HS-5 (cell line): Measurements from ENCODE around the gene C6.
"Not testable (repeated sequence)": the region's sequence is repeated elsewhere in the genome, so short reads cannot be mapped to it uniquely, and the experiment has no call there.

Experiments used
- DNase-seq: peaks from one replicate; pipeline ENCODE4 v3.0.0-alpha.2; 2012; ENCODE audit warnings: low read depth

C6 gene

DNA sequence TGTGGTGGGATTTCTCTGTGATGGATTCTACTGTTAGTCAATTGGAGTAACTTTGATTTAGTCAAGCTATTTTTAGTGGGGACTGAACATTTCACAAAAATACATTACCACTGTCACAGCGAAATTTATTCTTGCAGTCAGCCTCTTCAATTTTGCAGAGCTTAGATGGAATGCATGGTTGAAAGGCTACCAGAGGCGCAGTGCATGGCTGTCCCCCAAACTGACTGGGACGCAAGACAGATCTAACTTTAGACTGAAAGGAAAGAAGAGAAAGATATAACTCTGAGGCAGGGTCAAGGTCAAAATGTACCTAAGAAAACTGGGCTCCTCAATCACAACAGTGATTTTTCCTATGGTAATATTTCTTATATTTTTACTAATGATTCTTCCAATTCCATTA is 13.7 kb downstream of the C6 start:
- DNase-seq, result no peak

DNA sequence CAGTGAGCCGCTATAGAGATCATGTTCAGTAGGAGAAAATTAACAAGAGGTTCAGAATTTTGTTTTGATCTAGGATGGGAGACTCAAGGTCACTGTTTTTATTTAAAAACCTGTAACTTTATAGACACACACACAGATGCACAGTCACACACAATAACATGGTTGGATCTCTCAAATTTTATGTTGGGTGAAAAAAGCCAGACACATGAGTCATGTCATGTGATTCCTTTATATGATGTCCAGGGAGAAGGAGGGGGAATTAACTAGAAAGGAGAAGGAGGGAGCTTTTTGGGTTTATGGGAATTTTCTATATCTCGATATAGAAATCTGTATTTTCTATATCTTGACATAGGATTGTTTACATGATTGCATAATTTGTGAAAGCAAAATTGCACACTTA is 17.1 kb downstream of the C6 start:
- DNase-seq, result no peak

DNA sequence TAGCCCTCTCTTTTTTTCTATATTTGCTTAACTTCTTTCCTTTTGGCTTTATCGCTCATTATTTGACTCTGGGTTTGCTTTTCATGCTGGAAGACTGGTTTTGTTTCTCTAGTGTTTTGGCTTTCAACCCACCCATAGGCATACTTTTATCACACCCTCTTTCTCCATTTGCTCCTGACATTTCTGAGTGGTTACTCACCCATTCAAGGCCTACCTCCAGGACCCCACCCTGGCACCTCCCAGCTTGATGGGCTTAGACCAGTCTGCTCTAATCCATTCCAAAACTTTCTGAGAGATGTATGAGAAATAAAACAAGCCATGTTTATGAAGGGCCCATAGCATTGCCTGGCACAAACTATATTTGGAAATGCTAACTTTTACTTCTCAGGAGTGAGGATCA is 18.1 kb downstream of the C6 start:
- no peak for DNase-seq

DNA sequence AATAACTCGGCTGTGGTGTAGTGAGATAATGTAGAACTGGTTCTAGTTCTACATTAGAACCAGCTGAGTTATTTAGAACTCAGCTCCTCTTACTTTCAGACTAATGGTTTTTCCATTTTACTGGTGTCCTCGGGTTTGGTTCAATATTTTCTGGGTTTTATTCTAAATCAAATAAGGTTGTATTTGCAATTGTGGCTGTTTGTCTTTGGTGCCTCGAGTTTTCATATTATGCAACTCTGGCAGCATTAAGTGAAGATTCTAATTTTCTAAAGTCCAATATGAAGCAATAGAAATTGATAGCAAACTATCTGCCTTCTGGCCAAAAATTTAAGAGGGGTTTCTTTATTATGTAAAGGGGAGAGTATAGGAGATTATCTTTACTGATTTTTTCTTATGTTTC is 19.0 kb downstream of the C6 start:
- no peak for DNase-seq

DNA sequence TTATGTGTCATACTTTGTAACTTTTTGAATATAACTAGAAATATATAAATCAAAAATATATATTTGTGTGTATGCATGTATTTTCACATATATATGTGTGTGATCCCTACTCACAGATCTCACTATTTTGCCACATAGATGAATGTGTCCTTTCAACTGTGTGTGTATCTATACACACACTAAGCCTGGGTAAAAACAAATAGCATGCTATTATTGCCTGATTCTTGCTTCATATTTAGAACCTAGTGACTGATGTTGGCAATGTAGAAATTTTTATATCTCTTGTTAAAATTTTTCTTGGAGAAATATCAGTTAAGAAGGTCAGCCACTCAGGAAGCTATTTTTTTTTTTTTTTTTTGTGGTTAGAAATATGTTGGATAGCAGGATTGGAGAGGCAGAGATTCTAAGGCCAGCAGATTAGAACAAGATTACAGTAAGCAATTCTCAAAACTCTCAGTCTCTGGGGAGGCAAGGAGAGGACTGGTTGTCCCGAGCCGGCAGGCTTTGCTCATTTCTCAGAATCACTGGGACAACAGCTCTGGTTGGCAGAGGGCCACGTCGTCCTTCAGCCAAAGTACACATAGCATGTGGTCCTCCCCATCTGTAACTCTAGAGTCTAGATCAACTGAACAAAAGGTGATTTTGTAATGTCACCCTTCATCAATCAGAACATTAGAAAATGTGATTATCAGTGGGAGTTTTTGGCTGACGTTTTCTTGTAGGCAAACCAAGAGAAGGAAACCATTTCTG is 19.7 kb downstream of the C6 start:
- DNase-seq, result no peak

DNA sequence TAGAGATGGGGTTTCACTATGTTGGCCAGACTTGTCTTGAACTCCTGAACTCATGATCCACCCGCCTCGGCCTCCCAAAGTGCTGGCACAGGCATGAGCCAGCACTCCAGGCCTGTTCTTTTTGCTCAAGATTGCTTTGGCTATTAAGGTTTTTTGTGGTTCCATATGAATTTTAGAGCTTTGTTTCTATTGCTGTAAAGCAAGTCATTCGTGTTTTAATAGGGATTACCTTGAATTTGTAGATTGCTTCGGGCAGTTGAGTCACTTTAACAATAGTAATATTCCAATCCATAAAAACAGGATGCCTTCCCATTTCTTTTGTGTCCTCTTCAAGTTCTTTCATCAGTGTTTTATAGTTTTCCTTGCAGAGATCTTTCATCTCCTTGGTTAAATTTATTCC is 22.1 kb downstream of the C6 start:
- no peak for DNase-seq

DNA sequence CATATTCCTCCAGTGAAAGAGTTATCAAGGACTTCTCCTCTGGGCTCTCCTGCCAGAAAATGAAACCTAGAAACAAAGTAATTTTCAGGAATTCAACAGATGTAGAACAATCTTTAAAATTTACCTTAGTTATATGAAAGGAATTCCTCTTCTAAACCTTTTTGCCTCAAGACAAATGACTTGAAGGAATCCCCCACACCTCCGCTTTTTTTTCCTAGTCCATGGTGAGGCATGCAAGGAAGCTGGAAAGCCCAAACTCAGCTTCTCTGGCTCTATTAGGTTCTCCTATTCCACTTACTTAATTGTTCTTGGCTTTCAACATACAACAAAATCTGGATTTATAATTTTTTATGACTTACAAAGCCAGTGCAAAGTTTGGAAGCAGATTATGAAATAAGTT is 27.2 kb downstream of the C6 start:
- no peak for DNase-seq

DNA sequence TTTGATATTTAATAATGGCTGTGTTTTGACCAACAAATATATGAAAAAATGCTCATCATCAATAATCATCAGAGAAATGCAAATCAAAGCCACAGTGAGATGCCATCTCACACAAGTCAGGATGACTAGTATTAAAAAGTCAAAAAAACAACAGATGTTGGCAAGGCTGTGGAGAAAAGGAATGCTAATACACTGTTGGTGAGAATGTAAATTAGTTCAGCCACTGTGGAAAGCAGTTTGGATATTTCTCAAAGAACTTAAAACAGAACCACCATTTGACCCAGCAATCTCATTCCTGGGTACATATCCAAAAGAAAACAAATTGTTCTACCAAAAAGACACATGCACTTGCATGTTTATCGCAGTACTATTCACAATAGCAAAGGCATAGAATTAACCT is 30.0 kb downstream of the C6 start:
- not testable (repeated sequence) for DNase-seq

DNA sequence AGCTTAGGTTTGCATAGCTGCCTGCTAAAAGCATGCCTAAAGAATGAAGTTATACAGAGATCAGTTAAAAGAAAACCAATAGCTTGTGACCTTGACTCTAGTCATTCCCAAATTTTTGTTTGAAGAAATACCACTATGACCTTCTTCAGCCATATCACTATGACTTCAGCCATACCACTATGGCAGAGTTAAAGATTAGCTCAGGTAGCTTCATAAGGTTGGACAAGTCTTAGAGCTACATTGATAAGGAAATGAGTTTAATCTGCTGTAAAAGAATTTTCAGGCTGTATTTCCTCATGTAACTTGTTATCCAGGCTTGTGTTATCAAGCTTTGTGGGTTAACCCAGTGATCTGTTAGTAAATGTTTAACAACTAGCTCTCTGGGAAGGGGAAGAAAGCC is 30.7 kb downstream of the C6 start:
- no peak for DNase-seq

DNA sequence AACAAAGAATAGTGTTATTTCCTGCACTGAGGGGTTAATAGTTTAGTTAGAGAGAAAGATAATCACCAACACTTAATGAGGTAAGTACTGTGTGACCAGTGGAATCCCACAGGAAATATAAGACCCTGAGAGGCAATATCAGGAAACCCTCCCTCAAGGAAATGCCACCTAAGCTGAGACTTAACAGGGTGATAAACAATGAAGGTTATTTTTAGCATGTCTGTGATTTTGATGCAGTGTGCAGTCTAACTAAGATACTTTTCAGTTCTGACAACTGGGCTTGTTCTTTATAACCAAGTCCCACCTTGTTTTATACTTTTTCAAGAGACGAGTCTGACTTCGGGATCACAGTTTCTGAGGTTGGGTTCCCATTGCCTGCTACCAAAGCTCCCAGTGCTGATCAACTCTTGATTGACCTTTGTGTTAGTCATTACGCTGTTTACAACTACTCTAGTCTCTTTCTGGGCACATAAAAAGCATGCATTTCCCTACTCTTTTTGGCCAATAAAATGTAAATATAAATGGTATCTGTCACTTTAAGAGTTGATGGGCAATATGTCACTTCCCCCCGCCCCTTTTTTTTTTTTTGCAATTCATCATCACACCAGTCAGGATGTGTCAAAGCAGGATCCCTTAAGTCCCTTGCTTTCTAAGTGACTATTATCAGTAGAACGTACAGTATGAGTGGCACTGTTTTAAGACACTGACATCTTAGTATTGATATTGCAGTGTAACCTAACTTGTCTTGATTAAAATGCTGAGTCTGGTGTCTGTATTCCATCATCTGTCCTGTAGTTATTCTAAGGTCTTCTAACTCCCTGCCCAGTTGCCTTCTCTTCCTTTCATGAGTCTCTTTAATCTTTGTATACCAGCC is 31.4 kb downstream of the C6 start:
- DNase-seq, result no peak

DNA sequence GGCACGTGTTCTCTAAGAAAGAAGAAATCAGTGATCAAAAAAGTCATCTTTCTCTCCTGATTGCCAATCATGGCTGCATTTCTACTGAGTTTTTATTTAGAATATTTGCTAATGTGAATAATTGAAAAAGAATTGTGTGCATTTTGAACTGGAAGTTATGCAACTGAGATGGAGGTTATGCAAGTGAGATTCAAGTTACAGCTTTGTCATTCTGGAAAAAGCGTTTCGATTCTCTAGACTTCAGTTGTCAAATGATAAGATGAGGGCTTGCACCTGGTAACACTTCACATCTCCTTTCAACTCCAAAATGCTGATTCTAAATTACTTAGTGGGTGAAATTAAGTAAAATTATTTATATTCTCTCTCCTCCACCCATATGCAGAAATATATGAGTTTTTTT is 36.4 kb downstream of the C6 start:
- peak; percentile 38 for DNase-seq

DNA sequence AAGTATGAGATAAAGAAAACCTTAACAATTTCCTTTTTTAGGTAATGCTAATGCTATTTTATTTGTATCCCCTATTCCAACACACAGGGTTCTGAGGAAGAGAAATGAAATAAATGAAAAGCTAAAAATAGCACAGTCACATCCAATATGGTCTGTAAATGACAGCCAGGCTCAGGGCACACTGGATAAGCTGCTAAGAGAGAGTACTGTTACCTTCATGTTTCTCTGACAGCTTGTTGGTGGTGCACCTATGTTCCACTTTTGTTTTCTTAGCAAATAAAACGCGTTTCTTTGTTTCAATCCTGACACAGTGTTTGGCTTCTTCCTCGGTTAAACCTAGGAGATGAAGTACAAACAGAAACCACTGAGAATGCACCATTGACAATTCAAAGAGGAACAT is 41.3 kb downstream of the C6 start:
- DNase-seq, result no peak

DNA sequence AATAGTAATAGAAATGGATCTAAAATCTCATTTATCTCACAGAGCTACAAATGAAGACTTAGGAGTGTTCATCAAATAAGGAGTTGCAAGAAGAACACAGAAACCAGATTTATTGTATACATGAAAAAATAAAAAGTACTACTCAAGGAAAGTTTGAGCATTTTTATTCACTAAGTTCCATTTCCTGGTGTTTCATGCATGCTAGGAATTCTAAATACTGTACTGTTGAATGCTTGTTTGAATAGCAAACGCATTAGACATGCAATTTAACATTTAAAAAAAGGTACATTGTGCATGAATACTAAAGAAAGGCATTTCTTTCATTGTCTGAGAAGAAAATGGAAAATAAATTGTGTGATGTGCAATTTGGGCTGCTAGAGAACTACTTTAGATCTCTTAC is 52.1 kb downstream of the C6 start:
- DNase-seq, result peak; percentile 40

DNA sequence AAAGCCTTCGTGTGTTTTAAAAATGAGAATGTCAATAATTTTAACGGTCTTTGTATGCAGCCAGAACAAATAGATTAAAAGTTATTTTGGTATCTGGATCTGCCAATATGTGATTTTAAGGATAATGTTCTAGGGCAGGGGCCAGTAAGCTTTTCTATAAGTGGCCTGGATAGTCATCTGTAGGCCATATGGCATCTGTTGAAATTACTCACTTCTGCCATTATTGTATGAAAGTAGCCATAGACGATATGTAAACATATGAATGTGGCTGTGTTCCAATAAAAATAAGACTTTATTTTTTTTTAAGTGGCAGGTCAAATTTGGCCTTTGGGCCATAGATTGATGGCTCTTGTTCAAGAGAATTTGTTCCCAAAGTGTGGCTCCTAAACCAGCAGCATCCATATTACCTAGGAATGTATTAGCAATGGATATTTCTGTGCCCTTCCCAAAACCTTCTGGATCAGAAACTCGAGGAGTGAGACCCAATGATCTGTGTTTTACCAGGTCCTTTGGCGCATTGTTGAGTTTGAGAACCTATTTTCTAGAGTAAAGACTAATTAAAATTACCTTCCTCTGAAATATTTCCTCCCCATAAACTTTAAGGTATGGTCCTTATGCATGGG is 55.9 kb downstream of the C6 start:
- DNase-seq, result no peak

DNA sequence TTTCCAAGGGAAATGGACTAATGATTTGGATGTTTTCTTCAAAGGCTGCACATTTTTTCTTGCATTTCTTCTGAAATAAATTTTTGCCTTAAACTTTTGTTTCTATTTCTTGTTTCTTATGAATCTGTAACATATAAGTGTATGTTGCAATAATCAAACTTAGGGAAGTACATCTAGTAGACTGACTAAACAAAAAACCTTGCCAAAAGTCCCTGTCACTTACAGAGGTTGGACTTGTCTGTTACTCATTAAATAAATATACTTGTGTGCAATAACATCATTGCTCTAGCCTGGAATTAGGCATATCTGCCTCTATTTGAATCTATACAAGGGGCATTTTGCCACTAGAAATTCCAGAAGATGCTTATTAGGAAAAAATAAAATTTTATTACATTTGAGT is 56.6 kb downstream of the C6 start:
- DNase-seq, result peak; percentile 23

DNA sequence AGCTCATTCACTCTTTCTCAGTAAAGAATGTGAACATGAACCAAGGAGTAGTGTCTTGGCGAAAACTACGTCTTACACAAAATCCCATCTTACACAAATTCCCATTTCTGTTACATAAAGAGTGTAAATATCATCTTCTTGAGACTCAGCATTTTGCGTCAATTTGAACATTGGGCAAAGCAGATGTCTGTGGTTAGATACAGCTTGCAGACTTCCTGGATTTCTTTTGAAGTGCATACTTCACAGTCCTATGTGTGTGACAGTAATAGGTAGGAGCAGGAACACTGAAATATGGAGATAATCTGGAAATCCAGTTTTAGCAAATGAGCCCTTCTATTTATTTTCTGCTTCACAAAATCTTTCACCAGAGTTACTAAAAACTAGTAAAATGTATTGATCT is 58.8 kb downstream of the C6 start:
- no peak for DNase-seq

DNA sequence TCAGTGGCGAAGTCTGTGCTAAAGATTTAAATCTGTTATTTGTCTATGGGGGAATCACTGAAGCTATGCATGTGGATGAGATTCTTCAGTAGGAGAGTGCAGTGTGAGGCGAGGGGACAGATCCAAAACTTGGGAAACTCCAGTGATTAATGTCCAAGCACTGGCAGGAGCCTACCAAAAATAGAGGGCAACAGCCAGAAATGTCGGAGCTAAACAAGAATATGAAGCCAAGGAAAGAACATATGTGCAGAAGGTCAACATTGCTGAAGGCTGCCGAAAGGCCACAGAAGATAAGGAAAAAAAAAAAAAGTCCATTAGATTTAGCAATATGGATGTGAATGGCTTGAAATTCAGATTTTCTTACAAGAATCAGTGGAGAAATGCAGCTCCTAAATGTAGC is 61.8 kb downstream of the C6 start:
- no peak for DNase-seq

DNA sequence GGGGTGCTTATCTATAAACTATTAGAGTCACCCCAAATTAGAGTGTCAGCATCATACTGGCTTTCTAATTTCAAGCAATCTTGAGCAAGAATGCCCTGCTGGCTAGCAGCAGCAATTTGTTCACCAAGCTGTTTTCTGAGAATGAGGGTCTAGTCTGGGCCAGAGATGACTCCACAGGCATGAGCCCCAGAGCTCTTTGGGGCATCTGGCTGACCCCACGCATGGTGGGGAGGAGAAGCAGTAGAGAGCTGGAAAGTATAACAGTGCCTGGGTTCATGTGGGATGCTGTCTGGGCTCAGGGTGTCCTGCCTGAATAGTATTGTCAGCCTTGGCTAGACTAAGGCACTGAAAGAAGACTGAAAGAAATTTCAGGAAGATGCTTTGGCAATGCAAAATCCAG is 64.9 kb downstream of the C6 start:
- no peak for DNase-seq

DNA sequence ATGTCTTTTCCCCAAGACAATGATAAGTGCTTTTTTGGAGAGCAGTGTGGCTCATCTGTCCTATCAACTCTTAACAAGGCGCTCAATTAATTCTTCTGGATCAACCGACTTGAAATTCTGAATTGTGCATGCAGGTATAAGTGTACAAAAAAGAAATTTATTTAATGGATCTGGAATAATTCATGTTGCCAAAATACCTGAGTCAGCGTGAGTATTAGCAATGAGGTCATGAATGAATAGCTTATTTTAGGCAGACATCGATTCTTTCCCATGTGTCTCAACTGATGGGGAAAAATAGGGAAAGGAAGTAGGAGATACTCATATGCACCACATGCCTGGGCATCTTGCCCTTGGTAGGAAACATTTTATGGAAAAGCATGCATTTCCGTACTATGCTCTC is 68.0 kb downstream of the C6 start:
- DNase-seq, result no peak

DNA sequence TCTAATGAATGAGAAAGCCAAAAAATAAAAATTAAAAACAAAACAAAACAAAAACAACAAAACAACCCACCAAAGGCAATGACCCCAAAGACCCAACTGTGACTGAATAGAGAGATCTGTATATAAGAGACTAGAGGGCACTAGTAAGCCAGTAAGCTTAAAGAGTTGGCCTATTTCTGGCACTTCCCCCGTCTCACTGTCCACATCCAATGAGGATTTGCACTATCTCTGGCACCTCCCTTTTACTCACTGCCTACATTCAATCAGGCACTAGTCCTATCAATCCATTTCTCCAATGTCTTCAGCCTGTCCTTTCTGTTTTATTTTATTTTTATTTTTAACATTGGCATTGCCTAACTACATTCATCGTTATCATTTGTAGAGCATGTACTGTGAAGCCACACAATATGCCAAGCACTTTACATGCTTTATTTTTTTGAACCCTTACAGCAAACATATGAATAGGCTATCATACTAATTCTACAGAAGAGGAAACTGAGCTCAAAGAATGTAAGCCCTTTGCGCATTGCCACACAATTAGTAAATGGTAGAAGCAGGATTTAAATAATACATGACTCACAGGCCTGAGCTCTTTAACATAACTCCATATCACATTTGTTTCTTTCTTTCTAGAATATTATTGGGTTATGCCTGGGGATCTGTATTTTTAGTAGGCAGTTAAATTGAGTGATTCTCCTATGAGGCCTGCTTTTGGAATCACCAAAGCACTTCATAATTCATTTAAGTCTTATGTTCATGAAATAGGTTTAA is 70.0 kb downstream of the C6 start:
- no peak for DNase-seq

DNA sequence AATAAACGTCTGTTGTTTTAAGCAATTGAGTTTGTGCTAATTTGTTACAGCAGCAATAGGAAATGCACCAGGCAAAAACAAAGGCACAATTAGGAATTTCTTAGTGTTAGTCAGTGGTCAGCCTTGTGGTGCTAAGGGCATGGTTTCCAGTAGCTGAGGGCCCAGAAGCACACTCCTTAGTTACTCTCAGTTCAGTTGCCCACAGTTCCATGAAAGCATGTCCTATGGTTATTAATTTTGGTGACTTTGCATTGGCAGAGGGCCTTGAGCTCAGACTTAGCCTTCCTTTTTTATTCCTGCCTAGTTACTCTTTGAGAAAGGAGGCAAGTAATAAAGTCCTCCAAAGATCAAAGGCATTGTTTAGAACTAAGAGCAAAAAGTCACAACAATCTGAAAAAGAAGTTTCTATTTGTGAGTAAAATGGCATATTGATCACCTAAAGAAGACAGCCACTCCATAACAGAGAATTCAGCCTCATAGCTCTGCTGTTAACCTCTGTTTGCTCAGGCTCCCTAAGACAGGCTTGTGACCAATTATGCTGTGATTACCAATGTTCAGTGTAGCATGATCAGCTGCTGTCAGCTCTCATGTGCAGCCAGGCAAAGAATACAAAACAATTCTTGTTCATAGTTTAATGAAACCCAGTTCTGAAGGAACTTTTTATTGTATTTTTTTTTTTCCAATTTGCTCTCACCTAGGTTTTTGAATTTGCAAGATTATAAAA is 85.2 kb downstream of the C6 start:
- no peak for DNase-seq

DNA sequence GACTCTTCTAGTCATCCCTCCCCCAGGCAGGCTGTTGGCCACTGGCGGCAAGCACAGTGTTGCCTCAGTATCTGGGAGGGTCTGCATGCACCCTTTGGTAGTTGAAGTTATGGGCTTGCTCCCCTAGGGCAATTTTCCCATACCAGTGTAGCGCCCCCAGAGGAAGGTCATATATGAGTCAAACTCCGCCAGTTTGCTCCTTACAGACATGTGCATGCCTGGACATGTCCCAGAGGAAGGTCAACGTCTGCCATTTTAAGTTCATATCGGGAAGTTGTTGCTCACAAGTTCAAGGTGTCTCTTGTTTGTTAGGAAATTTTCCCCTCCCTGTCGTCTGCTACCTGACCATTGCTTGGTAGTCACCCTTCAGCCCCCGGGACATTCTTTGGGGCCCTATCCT is 90.9 kb downstream of the C6 start:
- no peak for DNase-seq
